Neural cell (in vitro differentiated cells): ENCODE data around the gene URB2. TPM values are rescaled to one million over a fixed set of nuclear protein-coding genes. Genes with fewer than 3 reads are reported as not detected.

Experiments
- H2AFZ ChIP-seq: fragments of 200-600, 300-800 bp; sonication (generic), shearing (Covaris generic); 2 replicates; pipeline ENCODE4 v1.6.0; 2014; ENCODE audit warnings: low read depth, mild to moderate bottlenecking, antibody characterized with exemption, low read length, moderate library complexity
- H3F3A ChIP-seq: fragments of 200-600 bp; shearing (Covaris generic); 2 replicates; pipeline ENCODE4 v1.6.1; 2016; ENCODE audit warnings: mild to moderate bottlenecking, moderate library complexity, mixed read lengths, antibody characterized with exemption, low read length; ENCODE audit not compliant: insufficient read depth, poor library complexity, severe bottlenecking
- H3K27ac ChIP-seq: fragments of 200-600, 300-800 bp; sonication (generic), shearing (Covaris generic); 2 replicates; pipeline ENCODE4 v1.5.1; 2014; ENCODE audit warnings: mild to moderate bottlenecking, low read length, moderate library complexity
- H3K27me3 ChIP-seq: fragments of 300-800, 200-600 bp; sonication (generic), shearing (Covaris generic); 2 replicates; pipeline ENCODE4 v1.6.0; 2014; ENCODE audit warnings: mild to moderate bottlenecking, low read depth, low read length, moderate library complexity; ENCODE audit not compliant: insufficient read depth
- H3K36me3 ChIP-seq: fragments of 300-800, 200-600 bp; sonication (generic), shearing (Covaris generic); 2 replicates; pipeline ENCODE4 v1.5.1; 2014; ENCODE audit warnings: mild to moderate bottlenecking, antibody characterized with exemption, low read length, moderate library complexity; ENCODE audit not compliant: insufficient read depth
- H3K4me2 ChIP-seq: fragments of 300-800, 200-600 bp; sonication (generic), shearing (Covaris generic); 2 replicates; pipeline ENCODE4 v1.6.0; 2014; ENCODE audit warnings: mild to moderate bottlenecking, low read length
- H3K4me3 ChIP-seq: fragments of 300-800, 200-600 bp; sonication (generic), shearing (Covaris generic); 2 replicates; pipeline ENCODE4 v1.5.1; 2014; ENCODE audit warnings: mild to moderate bottlenecking, low read length, moderate library complexity
- H3K79me2 ChIP-seq: fragments of 200-600 bp; shearing (Covaris generic); replicated peaks from 2 replicates; pipeline ENCODE4 v1.6.0; 2014; ENCODE audit warnings: mild to moderate bottlenecking, low read length, moderate library complexity; ENCODE audit not compliant: insufficient read depth
- H3K9ac ChIP-seq: fragments of 300-800, 200-600 bp; sonication (generic), shearing (Covaris generic); 2 replicates; pipeline ENCODE4 v1.6.1; 2016; ENCODE audit warnings: mild to moderate bottlenecking, low read length, mixed read lengths
- H3K9me2 ChIP-seq: fragments of 200-600 bp; shearing (Covaris generic); 2 replicates; pipeline ENCODE4 v1.6.1; 2016; ENCODE audit warnings: mild to moderate bottlenecking, low read length, mixed read lengths; ENCODE audit not compliant: insufficient read depth
- H3K9me3 ChIP-seq: fragments of 200-600, 300-800 bp; sonication (generic), shearing (Covaris generic); 2 replicates; pipeline ENCODE4 v1.6.1; 2016; ENCODE audit warnings: mild to moderate bottlenecking, mixed run types, low read length, moderate library complexity, mixed read lengths
- H4K20me1 ChIP-seq: fragments of 200-600 bp; shearing (Covaris generic); 2 replicates; pipeline ENCODE4 v1.6.1; 2016; ENCODE audit warnings: mild to moderate bottlenecking, mixed run types; ENCODE audit not compliant: insufficient read depth
- CTCF ChIP-seq: fragments of 450-650 bp; IDR thresholded peaks from 2 replicates; pipeline ENCODE4 v1.5.1; 2014; ENCODE audit warnings: antibody characterized with exemption, mild to moderate bottlenecking, moderate library complexity; ENCODE audit not compliant: poor library complexity, severe bottlenecking
- EP300 ChIP-seq: fragments of 450-650 bp; conservative IDR thresholded peaks from 2 replicates; pipeline ENCODE4 v1.6.1; 2014; ENCODE audit warnings: antibody characterized with exemption, mild to moderate bottlenecking, moderate library complexity; ENCODE audit not compliant: poor library complexity, severe bottlenecking
- EZH2 ChIP-seq: fragments of 200-600, 300-800 bp; shearing (Covaris generic), sonication (generic); IDR thresholded peaks from 2 replicates; pipeline ENCODE4 v1.6.1; 2014; ENCODE audit warnings: antibody characterized with exemption, low read length, borderline replicate concordance, mild to moderate bottlenecking; ENCODE audit not compliant: insufficient read depth, poor library complexity, severe bottlenecking
- MXI1 ChIP-seq: fragments of 450-650 bp; conservative IDR thresholded peaks from 2 replicates; pipeline ENCODE4 v1.6.1; 2014; ENCODE audit warnings: antibody characterized with exemption, mild to moderate bottlenecking; ENCODE audit not compliant: poor library complexity, severe bottlenecking
- POLR2AphosphoS5 ChIP-seq: IDR thresholded peaks from 2 replicates; pipeline ENCODE4 v1.6.1; 2012
- RAD21 ChIP-seq: fragments of 450-650 bp; conservative IDR thresholded peaks from 2 replicates; pipeline ENCODE4 v1.6.1; 2014; ENCODE audit warnings: antibody characterized with exemption, mild to moderate bottlenecking, moderate library complexity
- REST ChIP-seq: IDR thresholded peaks from 2 replicates; pipeline ENCODE4 v1.6.1; 2012; ENCODE audit warnings: borderline replicate concordance
- SMC3 ChIP-seq: fragments of 450-650 bp; conservative IDR thresholded peaks from 2 replicates; pipeline ENCODE4 v1.6.1; 2014; ENCODE audit warnings: antibody characterized with exemption, mild to moderate bottlenecking, moderate library complexity; ENCODE audit not compliant: poor library complexity
- TAF1 ChIP-seq: IDR thresholded peaks from 2 replicates; pipeline ENCODE4 v1.6.1; 2012; ENCODE audit warnings: low read depth
- polyA plus RNA-seq: library from polyadenylated mRNA; depleted of rRNA; stranded (reverse); fragments of >200 nt; gene quantifications from 2 replicates; pipeline ENCODE4 v1.2.3, GENCODE V29; 2014

URB2 gene
- polyA plus RNA-seq, 1 donor from 2014 or later: 5.7 TPM

- H2AFZ ChIP-seq: no peak overlapping the region
- H3F3A ChIP-seq: no peaks in the 10 kb centered on the region
- no peak overlapping the region for H3K27ac ChIP-seq
- TF ChIP-seq RAD21: no peak
- H3K27me3 ChIP-seq: no peaks in the 10 kb centered on the region
- H3K36me3 ChIP-seq: no peaks in the 10 kb centered on the region
- no peak overlapping the region for H3K4me2 ChIP-seq
- no peak overlapping the region for H3K4me3 ChIP-seq
- no peaks in the 10 kb centered on the region for H3K9me2 ChIP-seq
- no peaks in the 10 kb centered on the region for H4K20me1 ChIP-seq
- no peaks in the 10 kb centered on the region for H3K9me3 ChIP-seq
- H3K9ac ChIP-seq: no peak overlapping the region
- no peaks in the 10 kb centered on the region for H3K79me2 ChIP-seq
These were observed 70.3 kb downstream of the URB2 start for GRCh38 chr1:229696385-229696784.

GRCh38 chr1:229699613-229700267 is 73.7 kb downstream of the URB2 start:
- Histone ChIP-seq H3K27ac (no peak overlapping the region), H3K4me2 (no peak overlapping the region), H3K9me2 (no peaks in the 10 kb centered on the region), H3K4me3 (no peak overlapping the region), H3K9me3 (no peaks in the 10 kb centered on the region), H2AFZ (no peak overlapping the region), H3K27me3 (no peaks in the 10 kb centered on the region), H3K9ac (no peak overlapping the region), H3K36me3 (no peaks in the 10 kb centered on the region), H4K20me1 (no peaks in the 10 kb centered on the region), H3K79me2 (no peaks in the 10 kb centered on the region), H3F3A (no peaks in the 10 kb centered on the region)
- TF ChIP-seq REST (no peak), RAD21 (no peak), EZH2 (no peak), CTCF (no peak), POLR2AphosphoS5 (no peak), TAF1 (no peak), SMC3 (no peak), EP300 (no peak), MXI1 (no peak)

- TF ChIP-seq POLR2AphosphoS5 (no peak), REST (no peak), CTCF (no peak), EZH2 (no peak), EP300 (no peak), MXI1 (no peak), TAF1 (no peak), RAD21 (no peak), SMC3 (no peak)
- Histone ChIP-seq H3K4me2 (no peak overlapping the region), H3K9ac (no peak overlapping the region), H3K36me3 (no peaks in the 10 kb centered on the region), H3F3A (no peaks in the 10 kb centered on the region), H3K79me2 (no peaks in the 10 kb centered on the region), H4K20me1 (no peaks in the 10 kb centered on the region), H3K27ac (no peak overlapping the region), H2AFZ (no peak overlapping the region), H3K4me3 (no peak overlapping the region), H3K9me2 (no peaks in the 10 kb centered on the region), H3K9me3 (no peaks in the 10 kb centered on the region), H3K27me3 (no peaks in the 10 kb centered on the region)
These were observed 78.1 kb downstream of the URB2 start for GRCh38 chr1:229704157-229704556.
